RWPE2 (cell line): ENCODE measurements around the gene ANKRD28.

Experiments used
- ATAC-seq: fragments of 200-7000 bp; cut with Tn5 transposase; 3 replicates; pipeline ENCODE4 v1.9.1; 2021; ENCODE audit warnings: low read depth
- DNase-seq: peaks from one replicate; pipeline ENCODE4 v3.0.0-alpha.2; 2020; ENCODE audit warnings: low spot score
- H3K27ac ChIP-seq: fragments of 450-650 bp; 2 replicates; pipeline ENCODE4 v1.5.1; 2017; ENCODE audit warnings: mild to moderate bottlenecking; ENCODE audit not compliant: poor library complexity, severe bottlenecking
- H3K27me3 ChIP-seq: fragments of 250-450 bp; sonication (Bioruptor Pico); 2 replicates; pipeline ENCODE4 v1.5.1; 2021; ENCODE audit warnings: mild to moderate bottlenecking, moderate library complexity; ENCODE audit not compliant: insufficient read depth, poor library complexity, severe bottlenecking
- H3K36me3 ChIP-seq: fragments of 250-450 bp; sonication (Bioruptor Pico); 2 replicates; pipeline ENCODE4 v1.5.1; 2020; ENCODE audit warnings: low read depth, mild to moderate bottlenecking, moderate library complexity
- H3K4me1 ChIP-seq: fragments of 250-450 bp; sonication (Bioruptor Pico); 2 replicates; pipeline ENCODE4 v1.5.1; 2021; ENCODE audit warnings: mild to moderate bottlenecking, moderate library complexity; ENCODE audit not compliant: insufficient read depth, poor library complexity, severe bottlenecking
- H3K4me3 ChIP-seq: fragments of 250-450 bp; sonication (Bioruptor Pico); 2 replicates; pipeline ENCODE4 v1.5.1; 2021; ENCODE audit warnings: mild to moderate bottlenecking, moderate library complexity; ENCODE audit not compliant: severe bottlenecking
- H3K9me3 ChIP-seq: fragments of 250-450 bp; sonication (Bioruptor Pico); 2 replicates; pipeline ENCODE4 v1.5.1; 2021; ENCODE audit warnings: mild to moderate bottlenecking, moderate library complexity; ENCODE audit not compliant: severe bottlenecking
- CTCF ChIP-seq: fragments of 450-650 bp; IDR thresholded peaks from one replicate; pipeline ENCODE4 v1.5.1; 2017; ENCODE audit warnings: mild to moderate bottlenecking, moderate library complexity; ENCODE audit not compliant: poor library complexity, severe bottlenecking

ANKRD28 gene

GRCh38 chr3:15679306-15679705, 118.5 kb downstream of the ANKRD28 start:
- no peak overlapping the region for H3K27ac ChIP-seq
- TF ChIP-seq CTCF = no peak
- peaks cover 81% of the 10 kb centered on the region for H3K36me3 ChIP-seq
- no peak overlapping the region for H3K4me3 ChIP-seq
- DNase-seq (no peak), ATAC-seq (no peak)
- H3K4me1 ChIP-seq = no peaks in the 10 kb centered on the region
- no peaks in the 10 kb centered on the region for H3K9me3 ChIP-seq
- no peaks in the 10 kb centered on the region for H3K27me3 ChIP-seq

GRCh38 chr3:15676259-15676658, 121.5 kb downstream of the ANKRD28 start:
- H3K4me3 ChIP-seq = no peak overlapping the region
- H3K36me3 ChIP-seq = peaks cover 64% of the 10 kb centered on the region
- no peaks in the 10 kb centered on the region for H3K9me3 ChIP-seq
- no peaks in the 10 kb centered on the region for H3K27me3 ChIP-seq
- ATAC-seq (no peak), DNase-seq (no peak)
- H3K27ac ChIP-seq = no peak overlapping the region
- H3K4me1 ChIP-seq = no peaks in the 10 kb centered on the region
- TF ChIP-seq CTCF = no peak

GRCh38 chr3:15673536-15673935, 124.2 kb downstream of the ANKRD28 start:
- H3K9me3 ChIP-seq = no peaks in the 10 kb centered on the region
- no peak for DNase-seq
- H3K27ac ChIP-seq = no peak overlapping the region
- ATAC-seq = no peak
- peaks cover 71% of the 10 kb centered on the region for H3K36me3 ChIP-seq
- H3K4me1 ChIP-seq = no peaks in the 10 kb centered on the region
- no peaks in the 10 kb centered on the region for H3K27me3 ChIP-seq
- H3K4me3 ChIP-seq = no peak overlapping the region
- TF ChIP-seq CTCF = no peak

- Histone ChIP-seq H3K36me3 (peaks cover 42% of the 10 kb centered on the region), H3K4me3 (no peak overlapping the region), H3K27me3 (no peaks in the 10 kb centered on the region), H3K27ac (no peak overlapping the region), H3K4me1 (no peaks in the 10 kb centered on the region), H3K9me3 (peaks cover 2% of the 10 kb centered on the region)
- ATAC-seq = no peak
- no peak for TF ChIP-seq CTCF
- DNase-seq = no peak
Measured at GRCh38 chr3:15667484-15667883, 130.3 kb downstream of the ANKRD28 start.

- no peak for ATAC-seq
- peaks cover 42% of the 10 kb centered on the region for H3K36me3 ChIP-seq
- DNase-seq = no peak
- no peak overlapping the region for H3K4me3 ChIP-seq
- no peak overlapping the region for H3K27ac ChIP-seq
- H3K27me3 ChIP-seq = no peaks in the 10 kb centered on the region
- H3K4me1 ChIP-seq = no peaks in the 10 kb centered on the region
- peaks cover 2% of the 10 kb centered on the region for H3K9me3 ChIP-seq
- TF ChIP-seq CTCF = no peak
Measured at GRCh38 chr3:15666277-15666676, 131.5 kb downstream of the ANKRD28 start.
